ENCODE results near the gene DHX29.

DNA sequence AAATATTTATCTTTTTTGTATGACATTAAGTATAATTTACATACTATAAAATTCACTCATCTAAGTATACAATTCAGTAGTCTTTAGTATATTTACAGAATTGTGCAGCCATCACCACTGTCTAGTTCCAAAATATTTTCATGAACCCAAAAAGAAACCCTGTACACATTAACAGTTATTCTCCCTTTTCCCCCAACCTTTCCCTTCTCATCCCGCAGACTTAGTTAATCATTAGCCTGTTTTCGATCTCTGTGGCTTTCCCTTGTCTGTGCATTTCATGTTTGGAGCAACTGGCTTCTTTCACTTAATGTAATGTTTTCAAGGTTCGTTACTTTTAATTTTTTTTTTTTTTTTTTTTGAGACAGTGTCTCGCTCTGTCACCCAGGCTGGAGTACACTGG is 37.8 kb upstream of the DHX29 start:
- TF ChIP-seq, protein P1, sequence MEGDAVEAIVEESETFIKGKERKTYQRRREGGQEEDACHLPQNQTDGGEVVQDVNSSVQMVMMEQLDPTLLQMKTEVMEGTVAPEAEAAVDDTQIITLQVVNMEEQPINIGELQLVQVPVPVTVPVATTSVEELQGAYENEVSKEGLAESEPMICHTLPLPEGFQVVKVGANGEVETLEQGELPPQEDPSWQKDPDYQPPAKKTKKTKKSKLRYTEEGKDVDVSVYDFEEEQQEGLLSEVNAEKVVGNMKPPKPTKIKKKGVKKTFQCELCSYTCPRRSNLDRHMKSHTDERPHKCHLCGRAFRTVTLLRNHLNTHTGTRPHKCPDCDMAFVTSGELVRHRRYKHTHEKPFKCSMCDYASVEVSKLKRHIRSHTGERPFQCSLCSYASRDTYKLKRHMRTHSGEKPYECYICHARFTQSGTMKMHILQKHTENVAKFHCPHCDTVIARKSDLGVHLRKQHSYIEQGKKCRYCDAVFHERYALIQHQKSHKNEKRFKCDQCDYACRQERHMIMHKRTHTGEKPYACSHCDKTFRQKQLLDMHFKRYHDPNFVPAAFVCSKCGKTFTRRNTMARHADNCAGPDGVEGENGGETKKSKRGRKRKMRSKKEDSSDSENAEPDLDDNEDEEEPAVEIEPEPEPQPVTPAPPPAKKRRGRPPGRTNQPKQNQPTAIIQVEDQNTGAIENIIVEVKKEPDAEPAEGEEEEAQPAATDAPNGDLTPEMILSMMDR (IDR thresholded peaks at IDR 0.05), result no peak
- TF ChIP-seq POLR2AphosphoS5 (IDR thresholded peaks at IDR 0.05), result no peak
